ENCODE data around the gene PHF23. TPM values are rescaled to one million over a fixed set of nuclear protein-coding genes. Genes with fewer than 3 reads are reported as not detected.

PHF23 gene
- total and polyA plus RNA-seq, 11 donors: 13.7 to 36.7 (median 23.0) TPM

- peaks cover 8 to 46% (median 37%) of the 10 kb centered on the region in 12 donors for H3K4me1 ChIP-seq
- H3K27me3 ChIP-seq: no peaks in the 10 kb centered on the region
- peak overlapping the region; percentile 96 to 100 (median 99) for H3K27ac ChIP-seq
- TF ChIP-seq POLR2A (IDR thresholded peaks at IDR 0.05): no peak
- TF ChIP-seq CTCF (IDR thresholded peaks at IDR 0.05): no peak
- 0 to 2% (median 1%) methylated on average over 12 to 55 of the region's 55 CpGs for WGBS, 4 donors
- H3K4me3 ChIP-seq: peak overlapping the region; percentile 57 to 100 (median 94)
- DNase-seq (peak in 1 of 5 donors; percentile 21), ATAC-seq (no peak)
- intact Hi-C loops (cut with DNase I): loop anchor here in 2 of 10 donors (5.0 to 10.0 kb wide), 2 partner anchors 56 to 324 kb away; partner anchors contain the start of genes CD68 (in 1 of the 2) and EIF5A (in 1 of the 2)
- peaks cover 0 to 38% (median 34%) of the 10 kb centered on the region in 9 donors for H3K36me3 ChIP-seq
- no peaks in the 10 kb centered on the region for H3K9me3 ChIP-seq
Measured at GRCh38 chr17:7250695-7251627, 11.7 kb upstream of the PHF23 start.

GRCh38 chr17:7249830-7250229, 10.6 kb upstream of the PHF23 start:
- intact Hi-C loops (cut with DNase I): loop anchor here in 3 of 10 donors (5.0 to 10.0 kb wide), 4 partner anchors 38 to 595 kb away; partner anchors contain the start of genes CD68 (in 2 of the 3) and EIF5A (in 1 of the 3)
- no peak for ATAC-seq

GRCh38 chr17:7249214-7249613, 10.0 kb upstream of the PHF23 start:
- no peaks in the 10 kb centered on the region for H3K27me3 ChIP-seq
- intact Hi-C loops (cut with DNase I): loop anchor here in 2 of 10 donors (5.0 to 10.0 kb wide), 3 partner anchors 37 to 596 kb away; partner anchors contain the start of gene CD68 (in 1 of the 2)
- DNase-seq (no peak), ATAC-seq (no peak)
- WGBS, 4 donors: 61 to 75% (median 68%) methylated on average over 6 of the region's 6 CpGs
- H3K27ac ChIP-seq: peak overlapping the region in 10 of 12 donors; percentile 10 to 98 (median 35)
- no peaks in the 10 kb centered on the region for H3K9me3 ChIP-seq
- H3K4me1 ChIP-seq: peaks cover 8 to 46% (median 36%) of the 10 kb centered on the region in 12 donors
- H3K36me3 ChIP-seq: peaks cover 0 to 38% (median 34%) of the 10 kb centered on the region in 9 donors
- peak overlapping the region in 4 of 12 donors; percentile 90 to 98 (median 97) for H3K4me3 ChIP-seq
- TF ChIP-seq POLR2A (IDR thresholded peaks at IDR 0.05): no peak
- no peak for TF ChIP-seq CTCF (IDR thresholded peaks at IDR 0.05)

More at GRCh38 chr17:7249830-7250229, 10.6 kb upstream of the PHF23 start:
- no peak for DNase-seq
- Histone ChIP-seq H3K36me3 (peaks cover 0 to 38% (median 34%) of the 10 kb centered on the region in 9 donors), H3K27me3 (no peaks in the 10 kb centered on the region), H3K4me3 (peak overlapping the region in 9 of 12 donors; percentile 86 to 100 (median 96)), H3K4me1 (peaks cover 8 to 46% (median 37%) of the 10 kb centered on the region in 12 donors), H3K9me3 (no peaks in the 10 kb centered on the region), H3K27ac (peak overlapping the region in 9 of 12 donors; percentile 6 to 99 (median 98))
- WGBS, 4 donors: 72 to 82% (median 81%) methylated on average over 7 of the region's 7 CpGs
- no peak for TF ChIP-seq CTCF (IDR thresholded peaks at IDR 0.05)
- no peak for TF ChIP-seq POLR2A (IDR thresholded peaks at IDR 0.05)
